Smooth muscle cell (in vitro differentiated cells): ENCODE results near the gene RPAP3. TPM values are rescaled to one million over a fixed set of nuclear protein-coding genes. Genes with fewer than 3 reads are reported as not detected.

ENCODE experiments used
- DNase-seq: peaks from one replicate; lab custom pipeline; 2025; ENCODE audit not compliant: unreplicated experiment; lab: John Stamatoyannopoulos, UW
- H2AFZ ChIP-seq: fragments of 200-600 bp; sonication (generic); 2 replicates; pipeline ENCODE4 v1.6.0; 2016; ENCODE audit warnings: antibody characterized with exemption, low read depth, mild to moderate bottlenecking
- H3F3A ChIP-seq: fragments of 200-600 bp; sonication (generic); 2 replicates; pipeline ENCODE4 v1.6.0; 2017; ENCODE audit warnings: antibody characterized with exemption, low read depth
- H3K27ac ChIP-seq: fragments of 200-600 bp; sonication (generic); 2 replicates; pipeline ENCODE4 v1.5.1; 2016; ENCODE audit warnings: low read depth, mild to moderate bottlenecking
- H3K27me3 ChIP-seq: fragments of 200-600 bp; sonication (generic); 2 replicates; pipeline ENCODE4 v1.6.1; 2016; ENCODE audit warnings: low read depth, mild to moderate bottlenecking
- H3K36me3 ChIP-seq: fragments of 200-600 bp; sonication (generic); 2 replicates; pipeline ENCODE4 v1.5.1; 2016; ENCODE audit warnings: low read depth
- H3K4me1 ChIP-seq: fragments of 200-600 bp; sonication (generic); 2 replicates; pipeline ENCODE4 v1.5.1; 2016; ENCODE audit warnings: low read depth
- H3K4me2 ChIP-seq: fragments of 200-600 bp; sonication (generic); 2 replicates; pipeline ENCODE4 v1.6.0; 2016; ENCODE audit warnings: mild to moderate bottlenecking
- H3K4me3 ChIP-seq: fragments of 200-600 bp; sonication (generic); 2 replicates; pipeline ENCODE4 v1.5.1; 2016; ENCODE audit warnings: mild to moderate bottlenecking
- H3K79me2 ChIP-seq: fragments of 200-600 bp; sonication (generic); 2 replicates; pipeline ENCODE4 v1.6.0; 2016; ENCODE audit warnings: low read depth, mild to moderate bottlenecking
- H3K9ac ChIP-seq: fragments of 200-600 bp; sonication (generic); 2 replicates; pipeline ENCODE4 v1.6.0; 2016; ENCODE audit warnings: low read depth
- H3K9me3 ChIP-seq: fragments of 200-600 bp; sonication (generic); replicated peaks from 2 replicates; pipeline ENCODE4 v1.5.1; 2016; ENCODE audit warnings: low read depth
- H4K20me1 ChIP-seq: fragments of 200-600 bp; sonication (generic); 2 replicates; pipeline ENCODE4 v1.6.0; 2016; ENCODE audit warnings: low read depth
- WGBS: methylation state at CpG from one replicate; pipeline ENCODE4 v1.1.7; 2016; ENCODE audit warnings: low lambda C conversion rate; 5-methylcytosine and 5-hydroxymethylcytosine counted together
- polyA plus RNA-seq: library from polyadenylated mRNA; unstranded; fragments of >200 nt; fragmentation: Nextera tagmentation; extraction: Ambion mirVana; gene quantifications from 2 replicates; pipeline ENCODE4 v1.2.1, GENCODE V29; 2016
- total RNA-seq: library from RNA; depleted of rRNA; stranded (reverse); fragments of >200 nt; gene quantifications from 2 replicates; pipeline ENCODE4 v1.2.3, GENCODE V29; 2014
- TF ChIP-seq, protein P1 (sequence below): fragments of 200-600 bp; sonication (generic); IDR thresholded peaks from 2 replicates; pipeline ENCODE4 v1.5.1; 2017; ENCODE audit warnings: borderline replicate concordance, mild to moderate bottlenecking, antibody characterized with exemption; ENCODE audit not compliant: insufficient read depth, poor library complexity, severe bottlenecking

RPAP3 gene
- total and polyA plus RNA-seq, 2 experiments from 2014 or later = 17.0 to 23.0 TPM

- TF ChIP-seq, protein P1, sequence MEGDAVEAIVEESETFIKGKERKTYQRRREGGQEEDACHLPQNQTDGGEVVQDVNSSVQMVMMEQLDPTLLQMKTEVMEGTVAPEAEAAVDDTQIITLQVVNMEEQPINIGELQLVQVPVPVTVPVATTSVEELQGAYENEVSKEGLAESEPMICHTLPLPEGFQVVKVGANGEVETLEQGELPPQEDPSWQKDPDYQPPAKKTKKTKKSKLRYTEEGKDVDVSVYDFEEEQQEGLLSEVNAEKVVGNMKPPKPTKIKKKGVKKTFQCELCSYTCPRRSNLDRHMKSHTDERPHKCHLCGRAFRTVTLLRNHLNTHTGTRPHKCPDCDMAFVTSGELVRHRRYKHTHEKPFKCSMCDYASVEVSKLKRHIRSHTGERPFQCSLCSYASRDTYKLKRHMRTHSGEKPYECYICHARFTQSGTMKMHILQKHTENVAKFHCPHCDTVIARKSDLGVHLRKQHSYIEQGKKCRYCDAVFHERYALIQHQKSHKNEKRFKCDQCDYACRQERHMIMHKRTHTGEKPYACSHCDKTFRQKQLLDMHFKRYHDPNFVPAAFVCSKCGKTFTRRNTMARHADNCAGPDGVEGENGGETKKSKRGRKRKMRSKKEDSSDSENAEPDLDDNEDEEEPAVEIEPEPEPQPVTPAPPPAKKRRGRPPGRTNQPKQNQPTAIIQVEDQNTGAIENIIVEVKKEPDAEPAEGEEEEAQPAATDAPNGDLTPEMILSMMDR = no peak
- Histone ChIP-seq H3K27ac (no peak overlapping the region), H3K79me2 (no peaks in the 10 kb centered on the region), H3F3A (no peaks in the 10 kb centered on the region), H3K4me2 (no peak overlapping the region), H3K4me1 (no peaks in the 10 kb centered on the region), H2AFZ (no peak overlapping the region), H3K27me3 (no peaks in the 10 kb centered on the region), H3K4me3 (no peak overlapping the region), H3K9me3 (no peaks in the 10 kb centered on the region), H4K20me1 (no peaks in the 10 kb centered on the region), H3K9ac (no peak overlapping the region), H3K36me3 (no peaks in the 10 kb centered on the region)
- DNase-seq = no peak
- 75% methylated on average over 16 of the region's 16 CpGs for WGBS
These were observed 71.7 kb downstream of the RPAP3 start for GRCh38 chr12:47634127-47634526.

GRCh38 chr12:47621960-47622359 is 83.9 kb downstream of the RPAP3 start:
- H4K20me1 ChIP-seq = no peaks in the 10 kb centered on the region
- no peaks in the 10 kb centered on the region for H3K79me2 ChIP-seq
- peaks cover 1% of the 10 kb centered on the region for H3K9me3 ChIP-seq
- no peak overlapping the region for H3K4me2 ChIP-seq
- no peak for DNase-seq
- H3K9ac ChIP-seq = no peak overlapping the region
- 95% methylated on average over 1 of the region's 1 CpG for WGBS
- TF ChIP-seq, protein P1 = no peak
- no peaks in the 10 kb centered on the region for H3K4me1 ChIP-seq
- no peak overlapping the region for H3K4me3 ChIP-seq
- no peak overlapping the region for H3K27ac ChIP-seq
- H2AFZ ChIP-seq = no peak overlapping the region
- H3K27me3 ChIP-seq = no peaks in the 10 kb centered on the region
- peaks cover 3% of the 10 kb centered on the region for H3K36me3 ChIP-seq
- H3F3A ChIP-seq = no peaks in the 10 kb centered on the region

DNA sequence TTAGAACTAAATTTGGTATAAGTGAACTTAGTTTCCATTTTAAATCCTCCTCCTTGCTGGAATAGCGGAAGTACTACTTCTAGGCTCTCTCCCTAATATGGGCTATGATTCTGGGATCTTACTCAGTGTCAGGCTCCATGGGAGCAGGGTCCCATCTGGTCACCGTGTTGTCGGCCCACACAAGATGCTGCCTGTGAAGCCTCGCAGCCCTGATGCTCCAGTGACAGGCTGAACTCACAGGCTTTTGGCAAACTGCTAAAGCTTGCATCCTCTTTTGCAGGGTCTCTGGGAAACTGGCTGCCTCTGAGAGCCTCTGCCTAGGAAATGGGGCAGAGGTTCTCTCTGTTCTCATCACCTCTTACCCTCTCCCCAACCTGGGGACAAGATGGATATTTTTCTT is 88.4 kb downstream of the RPAP3 start:
- Histone ChIP-seq H3K4me3 (no peak overlapping the region), H3K4me1 (no peaks in the 10 kb centered on the region), H2AFZ (no peak overlapping the region), H3K79me2 (no peaks in the 10 kb centered on the region), H4K20me1 (no peaks in the 10 kb centered on the region), H3K9me3 (peaks cover 5% of the 10 kb centered on the region), H3K4me2 (no peak overlapping the region), H3F3A (no peaks in the 10 kb centered on the region), H3K27me3 (no peaks in the 10 kb centered on the region), H3K36me3 (no peaks in the 10 kb centered on the region), H3K9ac (no peak overlapping the region), H3K27ac (no peak overlapping the region)
- DNase-seq = no peak
- WGBS = 91% methylated on average over 4 of the region's 4 CpGs
- TF ChIP-seq, protein P1 = no peak

DNA sequence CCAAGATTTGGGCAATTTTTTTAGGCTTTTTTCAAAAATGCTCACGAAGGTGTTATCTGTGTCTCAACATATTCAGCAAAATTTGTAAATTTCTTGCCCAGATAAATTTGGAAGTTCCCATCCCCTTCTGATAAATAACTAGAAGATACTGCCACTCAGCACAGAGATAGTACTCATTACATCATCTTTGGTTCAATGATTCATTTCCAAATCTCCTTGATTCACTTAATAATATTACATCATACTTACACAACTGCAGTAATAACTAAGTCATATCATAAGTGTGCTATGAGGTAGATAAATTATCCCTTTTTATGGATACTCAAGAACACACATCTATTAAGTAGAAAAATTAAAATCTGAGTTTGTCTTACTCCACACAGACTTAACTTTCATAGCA is 89.4 kb downstream of the RPAP3 start:
- no peak overlapping the region for H2AFZ ChIP-seq
- H3K36me3 ChIP-seq = no peaks in the 10 kb centered on the region
- H3F3A ChIP-seq = no peaks in the 10 kb centered on the region
- no peaks in the 10 kb centered on the region for H3K79me2 ChIP-seq
- 76% methylated on average over 1 of the region's 1 CpG for WGBS
- DNase-seq = no peak
- H3K4me3 ChIP-seq = no peak overlapping the region
- H3K9ac ChIP-seq = no peak overlapping the region
- no peak overlapping the region for H3K27ac ChIP-seq
- no peaks in the 10 kb centered on the region for H3K27me3 ChIP-seq
- TF ChIP-seq, protein P1 = no peak
- peaks cover 5% of the 10 kb centered on the region for H3K9me3 ChIP-seq
- H3K4me1 ChIP-seq = no peaks in the 10 kb centered on the region
- no peak overlapping the region for H3K4me2 ChIP-seq
- no peaks in the 10 kb centered on the region for H4K20me1 ChIP-seq
